GM21737 (cell line): ENCODE measurements around the gene OR6K3.
"Not testable (repeated sequence)": the region's sequence is repeated elsewhere in the genome, so short reads cannot be mapped to it uniquely, and the experiment has no call there.

Experiments used
- ATAC-seq: cut with Tn5 transposase; IDR thresholded peaks from one replicate; pipeline ENCODE4 v1.9.1; 2021; ENCODE audit warnings: mild to moderate bottlenecking, moderate library complexity; ENCODE audit not compliant: unreplicated experiment

OR6K3 gene, protein sequence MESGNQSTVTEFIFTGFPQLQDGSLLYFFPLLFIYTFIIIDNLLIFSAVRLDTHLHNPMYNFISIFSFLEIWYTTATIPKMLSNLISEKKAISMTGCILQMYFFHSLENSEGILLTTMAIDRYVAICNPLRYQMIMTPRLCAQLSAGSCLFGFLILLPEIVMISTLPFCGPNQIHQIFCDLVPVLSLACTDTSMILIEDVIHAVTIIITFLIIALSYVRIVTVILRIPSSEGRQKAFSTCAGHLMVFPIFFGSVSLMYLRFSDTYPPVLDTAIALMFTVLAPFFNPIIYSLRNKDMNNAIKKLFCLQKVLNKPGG

DNA sequence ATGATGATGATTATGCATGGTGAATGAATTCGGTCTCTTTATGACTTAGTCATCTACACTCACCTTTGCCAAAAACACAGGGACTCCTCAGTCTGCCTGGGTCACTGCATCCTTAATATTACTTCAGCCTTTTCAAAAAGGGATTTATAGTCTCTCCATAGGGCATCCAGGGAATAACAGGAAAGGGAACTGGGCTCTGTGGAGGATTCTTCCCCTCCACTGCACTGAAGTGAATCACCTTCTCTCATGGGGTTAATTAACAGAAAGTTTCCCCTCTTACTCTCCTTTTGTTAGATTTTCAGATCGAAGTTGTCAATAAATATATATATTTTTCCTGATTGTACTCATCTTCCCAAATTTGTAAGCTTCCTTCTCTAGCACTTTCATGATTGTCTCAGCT is at the start of gene OR6K3:
TSS of gene OR6K3 (minus strand) at position 101 of the 400 bp plus-strand sequence. CDS start 2,605 bp downstream, outside the sequence.
- ATAC-seq, result no peak

DNA sequence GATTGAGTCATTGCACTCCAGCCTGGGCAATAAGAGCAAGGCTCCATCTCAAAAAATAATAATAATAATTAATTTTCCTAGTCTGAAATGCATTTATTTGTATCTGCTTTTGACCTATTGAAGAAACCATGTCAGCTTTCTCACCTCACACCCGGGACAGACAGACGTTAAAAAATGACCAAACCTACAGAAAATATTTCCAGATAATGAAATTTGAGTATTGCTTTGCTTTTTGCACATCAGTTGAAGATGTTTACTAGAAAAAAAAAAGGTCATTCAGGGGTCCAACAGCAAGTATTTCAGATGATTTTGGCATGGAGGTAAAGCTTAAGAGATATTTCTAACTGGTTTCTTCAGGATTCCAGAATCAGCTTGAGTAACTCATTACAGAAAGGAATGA is 33.9 kb upstream of the OR6K3 start, which contains the start of gene OR6K6:
TSS of gene OR6K6 (plus strand) at position 301 of the 400 bp plus-strand sequence. CDS start 168 bp downstream, outside the sequence.
- no peak for ATAC-seq

DNA sequence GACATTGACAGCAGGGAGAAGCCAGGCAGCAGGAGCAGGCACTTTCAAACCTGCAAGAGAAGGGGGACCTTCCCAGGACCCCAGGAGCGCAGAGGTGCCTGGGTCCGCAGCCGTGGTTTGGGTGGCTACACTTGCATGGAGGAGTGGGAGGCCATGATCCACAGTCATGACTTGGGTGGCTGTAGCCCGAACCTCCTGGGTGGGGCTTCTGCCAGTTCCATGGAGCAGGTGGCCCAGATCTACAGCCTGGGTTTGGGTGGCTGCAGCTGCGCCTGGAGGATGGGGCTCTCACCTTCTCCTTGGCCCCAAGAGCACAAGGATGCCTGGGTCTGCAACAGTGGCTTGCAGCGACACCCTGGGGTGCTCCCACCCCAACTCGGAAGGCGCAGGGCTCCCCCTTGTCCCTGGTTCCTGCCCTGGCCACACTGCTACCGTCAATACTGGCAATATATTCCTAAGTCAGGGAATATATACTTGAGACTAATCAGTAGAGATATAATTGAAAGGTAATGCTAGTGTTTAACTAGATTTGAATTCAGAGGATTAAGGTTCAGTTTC is 31.7 kb upstream of the OR6K3 start:
- ATAC-seq, result no peak

DNA sequence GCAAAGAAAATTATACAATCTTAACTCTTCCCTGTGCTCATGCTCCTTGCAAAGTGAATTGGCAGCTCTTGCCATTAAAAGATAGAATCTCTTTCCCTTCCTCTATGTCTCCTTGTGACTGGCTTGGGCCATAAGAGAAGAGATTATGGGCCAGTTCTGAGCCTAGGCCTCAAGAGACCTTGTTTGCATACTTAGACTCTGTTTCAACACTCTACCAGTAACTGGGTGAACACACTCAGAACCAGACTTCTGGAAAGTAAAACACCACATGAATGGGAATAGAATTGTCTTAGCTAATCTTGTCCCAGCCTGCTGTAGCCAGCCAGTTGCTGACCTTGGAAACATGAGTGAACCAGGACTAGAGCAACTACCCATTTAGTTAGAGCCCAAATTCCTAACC is 15.3 kb upstream of the OR6K3 start:
- no peak for ATAC-seq

DNA sequence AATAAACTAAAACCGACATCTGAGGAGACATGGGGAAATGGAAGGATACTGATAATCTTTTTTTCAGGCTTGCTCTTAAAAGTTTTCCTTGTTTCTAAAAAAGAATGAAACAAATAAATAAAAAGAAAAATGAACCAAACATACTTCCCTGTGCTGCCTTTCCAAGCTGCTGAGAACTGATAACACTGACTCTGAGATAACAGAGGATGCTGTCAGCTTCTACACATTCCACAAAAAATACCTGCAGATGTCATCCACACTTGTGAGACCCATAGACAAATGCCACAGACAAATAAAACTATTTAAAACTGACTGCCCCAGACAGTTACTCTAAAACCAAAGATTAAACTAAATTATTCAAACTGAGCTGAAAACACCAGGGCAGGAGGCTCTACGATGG is 12.0 kb upstream of the OR6K3 start:
- no peak for ATAC-seq

DNA sequence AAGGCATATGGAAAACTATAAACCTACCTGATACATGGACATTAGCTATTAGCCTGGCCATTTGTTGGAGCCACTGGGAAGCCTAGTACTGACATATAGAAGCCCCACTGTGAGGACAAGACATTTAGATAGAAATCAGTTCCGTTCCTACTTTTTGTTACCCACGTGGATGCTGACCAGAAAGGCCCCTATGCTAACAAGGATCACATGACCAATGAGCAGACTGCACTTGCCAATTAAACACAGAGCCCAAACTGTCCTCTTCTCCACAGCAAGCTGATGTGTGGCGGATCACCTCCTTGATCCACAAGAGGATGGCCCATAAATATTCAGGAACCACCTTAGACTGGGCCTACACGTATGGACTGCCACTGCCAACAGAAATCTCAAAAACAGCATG is 11.2 kb upstream of the OR6K3 start:
- no peak for ATAC-seq

DNA sequence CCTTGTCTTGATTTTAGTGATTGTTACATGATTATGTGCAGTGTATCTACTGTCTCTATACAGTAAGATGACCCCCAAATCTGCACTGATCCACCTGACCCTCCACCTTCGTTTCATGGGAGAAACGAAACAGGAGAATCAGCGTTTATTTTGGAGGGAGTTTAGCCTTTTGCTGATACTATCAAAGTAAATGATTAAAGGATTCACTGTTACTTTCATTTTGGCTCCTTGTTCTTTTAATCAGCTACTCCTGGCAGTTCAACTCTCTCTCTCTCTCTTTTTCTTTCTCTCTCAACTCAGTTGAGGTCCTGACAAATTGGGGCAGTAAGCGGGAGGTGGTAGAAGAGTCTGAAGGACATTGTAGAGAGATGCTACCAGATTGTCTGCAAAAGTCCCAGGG is 9.9 kb upstream of the OR6K3 start:
- no peak for ATAC-seq

DNA sequence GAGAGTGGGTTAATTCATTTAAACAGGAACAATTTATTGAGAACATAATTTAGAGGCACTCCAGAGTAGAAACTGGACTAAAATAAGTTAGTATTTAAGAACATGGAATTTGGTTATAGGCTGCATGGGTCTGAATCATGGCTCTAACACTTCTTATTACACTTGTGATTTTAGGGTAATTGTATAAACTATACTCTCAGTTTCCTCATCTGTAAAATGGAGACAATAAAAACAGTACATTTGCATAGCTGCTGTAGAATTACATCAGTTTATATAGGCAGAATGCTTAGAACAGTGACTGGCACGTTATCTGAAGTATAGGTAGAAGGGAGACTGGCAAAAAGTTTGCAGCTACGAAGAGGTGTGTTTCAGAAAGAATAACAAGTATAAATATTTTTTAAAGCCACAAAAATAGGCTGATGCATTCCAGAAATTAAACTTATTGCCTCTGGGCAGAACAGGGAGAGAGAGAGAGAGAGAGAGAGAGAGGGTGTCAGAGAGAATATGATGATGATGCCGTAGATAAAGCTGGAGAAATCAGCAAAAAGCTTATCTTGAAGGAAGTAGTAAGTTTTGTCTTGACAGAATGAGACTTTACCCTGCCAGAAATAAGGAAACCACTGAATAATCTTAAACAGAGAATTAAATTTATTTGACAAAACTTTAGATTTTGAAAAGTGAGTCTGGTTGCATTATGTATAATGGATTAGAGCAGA is 8.1 kb upstream of the OR6K3 start:
- no peak for ATAC-seq

DNA sequence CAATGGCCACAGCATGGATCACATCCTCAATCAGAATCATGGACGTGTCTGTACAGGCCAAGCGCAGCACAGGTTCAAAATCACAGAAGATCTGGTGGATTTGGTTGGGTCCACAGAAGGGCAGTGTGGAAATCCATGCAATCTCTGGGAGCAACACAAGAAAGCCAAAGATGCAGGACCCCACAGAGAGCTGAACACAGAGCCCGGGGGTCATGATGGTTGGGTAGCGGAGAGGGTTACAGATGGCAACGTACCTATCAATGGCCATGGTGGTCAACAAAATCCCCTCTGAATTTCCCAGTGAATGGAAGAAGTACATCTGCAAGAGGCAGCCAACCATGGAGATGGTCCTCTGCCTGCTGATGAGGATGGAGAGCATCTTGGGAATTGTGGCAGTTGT is 3.9 kb upstream of the OR6K3 start:
- ATAC-seq, result no peak

DNA sequence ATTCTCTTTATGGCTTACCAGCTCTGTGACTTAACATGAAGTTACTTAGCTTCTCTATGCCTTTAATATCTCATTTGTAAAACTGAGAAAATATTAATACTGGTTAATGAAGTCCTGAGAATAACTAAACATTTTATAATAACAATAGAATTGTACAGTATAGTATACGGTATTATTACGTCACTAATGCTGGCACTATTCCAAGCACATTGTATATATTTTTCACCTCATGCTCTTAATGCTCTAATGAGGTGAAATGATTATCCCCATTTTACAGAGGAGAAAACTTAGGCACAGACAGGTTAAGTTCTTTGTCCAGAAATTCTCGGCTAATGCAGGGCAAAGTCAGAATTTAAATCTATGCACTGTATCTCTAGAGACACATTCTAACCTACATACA is 856 bp downstream of the OR6K3 start:
- no peak for ATAC-seq

DNA sequence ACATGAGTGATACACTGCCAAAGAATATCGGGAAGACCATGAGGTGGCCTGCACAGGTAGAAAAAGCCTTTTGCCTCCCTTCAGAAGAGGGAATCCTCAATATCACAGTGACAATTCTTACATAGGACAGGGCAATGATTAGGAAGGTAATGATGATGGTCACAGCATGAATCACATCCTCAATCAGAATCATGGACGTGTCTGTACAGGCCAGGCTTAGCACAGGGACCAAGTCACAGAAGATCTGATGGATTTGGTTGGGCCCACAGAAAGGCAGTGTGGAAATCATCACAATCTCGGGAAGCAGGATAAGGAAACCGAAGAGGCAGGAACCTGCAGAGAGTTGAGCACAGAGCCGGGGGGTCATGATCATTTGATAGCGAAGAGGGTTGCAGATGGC is 3.2 kb downstream of the OR6K3 start:
- ATAC-seq, result no peak

DNA sequence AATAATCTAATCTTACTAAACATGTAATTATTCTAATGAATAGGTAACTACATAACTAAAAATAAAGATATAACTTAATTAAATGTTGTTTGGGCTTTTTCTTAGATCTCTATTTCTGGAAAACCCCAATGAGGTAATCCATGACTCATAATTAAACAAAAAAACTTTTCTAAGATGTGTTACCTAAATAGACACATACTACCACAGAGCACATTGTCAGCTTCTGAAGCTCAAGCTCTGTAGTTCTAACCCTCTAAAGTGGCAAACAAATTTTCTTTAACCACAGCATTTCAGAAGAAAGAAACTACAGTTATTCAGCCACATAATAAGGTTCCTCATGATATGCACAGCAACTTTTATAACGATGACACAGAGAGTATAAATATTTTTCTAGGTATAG is 4.2 kb downstream of the OR6K3 start:
- no peak for ATAC-seq

DNA sequence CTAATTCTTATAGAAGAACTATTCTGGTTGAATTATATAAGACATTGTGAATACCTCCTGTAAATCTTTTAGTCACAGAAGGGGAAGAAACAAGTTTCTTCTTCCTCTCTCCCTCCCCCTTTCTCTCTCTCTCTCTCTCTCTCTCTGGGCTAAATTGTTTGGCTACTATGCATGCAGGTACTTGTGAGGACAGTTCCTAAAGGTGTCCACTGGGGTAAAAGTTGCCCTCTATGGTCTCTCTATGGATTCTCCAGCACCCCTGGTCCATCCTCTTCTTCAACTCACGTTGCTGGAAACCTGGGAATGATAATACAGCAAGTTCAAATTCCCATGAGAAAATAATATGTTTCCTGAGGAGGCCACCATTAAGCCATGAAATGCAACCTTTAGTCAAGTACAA is 5.8 kb downstream of the OR6K3 start:
- no peak for ATAC-seq

DNA sequence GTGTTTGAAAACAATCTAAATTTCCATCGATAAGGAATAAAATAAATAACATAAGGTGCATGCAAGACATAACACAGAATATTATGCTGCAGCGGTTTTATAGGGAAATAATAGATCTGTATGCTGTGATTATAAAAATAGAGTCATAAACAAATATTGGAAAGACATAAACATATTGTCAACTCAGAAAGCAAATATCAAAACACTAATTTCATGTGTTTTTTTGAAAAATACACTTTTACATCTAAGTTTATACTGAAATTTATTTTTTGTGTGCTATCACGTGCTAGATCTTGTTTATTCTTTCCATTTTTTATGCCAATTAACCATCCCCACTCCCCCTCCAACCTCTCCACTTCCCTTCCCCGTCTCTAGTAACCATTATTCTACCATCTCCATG is 9.4 kb downstream of the OR6K3 start:
- no peak for ATAC-seq

DNA sequence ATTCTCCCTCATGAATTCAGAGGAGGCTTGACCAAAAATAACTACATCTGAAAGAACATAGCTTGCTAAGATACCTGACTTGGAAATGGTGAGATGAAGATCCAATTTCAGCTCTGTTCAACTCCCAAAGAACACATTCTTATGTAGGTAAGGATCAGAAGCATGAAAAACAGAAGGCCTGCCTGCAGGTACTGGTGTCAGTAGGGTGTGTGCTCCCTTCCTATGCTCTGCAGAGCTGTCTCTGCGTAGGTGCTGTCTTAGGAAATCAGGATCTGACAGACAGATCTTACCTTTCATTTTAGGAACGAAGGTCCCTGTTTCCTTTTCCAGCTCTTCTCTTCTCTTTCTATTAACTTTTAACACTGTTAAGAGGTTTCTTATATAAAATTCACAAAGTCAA is 14.4 kb downstream of the OR6K3 start:
- no peak for ATAC-seq

DNA sequence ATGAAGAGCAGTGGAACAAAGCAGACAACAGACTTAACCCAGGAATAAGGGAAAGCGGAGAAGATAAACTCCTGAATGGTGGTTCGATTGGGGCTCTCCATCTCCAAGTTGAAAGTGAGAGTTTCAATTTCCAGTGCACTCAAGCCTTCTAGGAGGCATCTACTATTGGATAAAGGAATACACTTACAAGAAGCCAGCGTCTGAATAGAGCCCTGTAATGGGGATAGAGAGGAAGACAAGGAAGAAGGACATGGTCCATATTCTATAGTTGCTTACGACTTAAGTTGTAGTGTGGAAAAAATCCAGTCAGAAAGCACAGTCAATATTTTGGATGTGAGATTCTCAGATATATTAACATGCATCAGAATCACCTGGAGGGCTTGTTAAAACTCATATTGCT is 20.0 kb downstream of the OR6K3 start, which contains the start of gene OR6K2:
TSS of gene OR6K2 (minus strand) at position 101 of the 400 bp plus-strand sequence. CDS start at position 101, 0 bp downstream.
- ATAC-seq, result no peak

DNA sequence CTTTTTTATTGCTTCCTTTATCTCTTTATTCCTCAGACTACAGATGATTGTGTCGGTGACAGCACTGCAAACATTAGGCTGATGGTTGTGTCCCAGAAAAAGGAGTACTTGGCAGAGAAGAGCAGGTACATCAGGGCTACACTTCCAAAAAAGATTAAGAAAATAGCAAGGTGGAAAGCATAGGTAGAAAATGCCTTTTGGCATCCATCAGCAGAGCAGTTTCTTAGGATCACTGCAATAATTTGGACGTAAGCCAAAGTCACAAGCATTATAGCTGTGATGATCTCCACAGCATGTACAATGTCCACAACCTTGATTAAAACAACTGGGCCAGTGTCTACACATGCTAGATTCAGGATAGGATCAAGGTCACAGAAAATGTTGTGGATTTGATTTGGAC is 25.9 kb downstream of the OR6K3 start:
- ATAC-seq, result no peak

DNA sequence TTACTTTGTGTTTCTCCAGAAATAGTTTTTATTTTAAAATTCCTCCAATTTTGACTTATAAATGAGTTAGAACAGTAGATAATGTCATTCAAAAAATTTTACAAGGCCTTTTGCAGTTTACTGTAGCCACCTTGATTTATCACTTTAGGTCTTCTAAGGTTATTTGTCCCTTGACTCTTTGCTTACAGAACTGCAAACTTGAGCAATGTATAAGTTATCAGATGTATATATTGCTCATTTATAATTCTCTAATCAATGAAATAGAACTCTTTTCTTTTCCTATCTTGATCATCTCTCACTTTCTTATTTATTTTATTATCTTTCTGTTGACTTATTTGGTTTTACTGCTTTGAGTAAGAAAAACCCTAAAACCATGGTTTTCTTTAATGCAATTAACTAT is 28.2 kb downstream of the OR6K3 start:
- ATAC-seq, result no peak

DNA sequence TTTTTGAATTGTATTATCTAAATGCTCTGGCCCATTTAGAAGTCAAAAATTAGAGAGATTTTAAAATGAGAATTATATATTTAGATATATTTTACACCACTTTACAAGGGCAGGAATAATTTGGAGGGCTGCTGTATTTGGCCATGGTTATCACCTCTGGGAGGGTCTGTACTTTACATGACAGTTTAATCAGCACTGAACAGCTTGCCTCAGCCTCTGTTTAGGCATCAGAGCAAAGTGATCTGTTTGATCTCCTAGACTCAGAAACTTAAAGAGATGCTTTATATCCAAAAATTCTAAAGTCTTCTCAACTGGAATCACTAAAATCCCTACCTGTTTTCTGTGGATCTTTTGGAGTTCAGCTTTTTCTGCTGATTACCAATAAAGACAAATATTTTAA is 28.6 kb downstream of the OR6K3 start:
- no peak for ATAC-seq

DNA sequence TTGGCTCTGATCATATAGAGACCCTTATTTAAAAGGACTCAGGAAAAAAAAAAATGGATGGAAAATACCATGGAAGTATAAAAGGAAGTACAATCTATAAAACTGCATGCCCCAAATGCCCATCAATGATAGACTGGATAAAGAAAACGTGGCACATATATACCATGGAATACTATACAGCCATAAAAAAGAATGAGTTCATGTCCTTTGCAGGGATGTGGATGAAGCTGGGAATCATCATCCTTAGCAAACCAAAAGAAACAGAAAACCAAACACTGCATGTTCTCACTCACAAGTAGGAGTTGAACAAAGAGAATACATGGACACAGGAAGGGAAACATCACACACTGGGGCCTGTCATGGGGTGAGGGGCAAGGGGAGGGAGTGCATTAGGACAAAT is 29.4 kb downstream of the OR6K3 start:
- not testable (repeated sequence) for ATAC-seq

DNA sequence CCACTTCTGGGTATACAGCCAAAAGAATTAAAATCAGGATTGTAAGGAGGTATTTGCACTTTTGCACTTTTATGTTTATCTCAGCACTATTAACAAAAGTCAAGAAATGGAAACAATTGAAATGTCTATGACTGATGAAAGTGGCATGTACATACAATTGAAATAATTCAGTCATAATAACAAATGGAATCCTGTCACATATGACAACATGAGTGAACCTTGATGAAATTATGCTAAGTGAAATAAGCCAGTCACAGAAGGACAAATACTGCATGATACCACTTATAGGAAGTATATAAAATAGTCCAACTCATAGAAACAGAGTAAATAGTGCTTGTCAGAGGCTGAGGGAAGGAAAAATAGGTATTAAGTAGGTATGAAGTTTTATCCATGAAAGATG is 30.6 kb downstream of the OR6K3 start:
- no peak for ATAC-seq

DNA sequence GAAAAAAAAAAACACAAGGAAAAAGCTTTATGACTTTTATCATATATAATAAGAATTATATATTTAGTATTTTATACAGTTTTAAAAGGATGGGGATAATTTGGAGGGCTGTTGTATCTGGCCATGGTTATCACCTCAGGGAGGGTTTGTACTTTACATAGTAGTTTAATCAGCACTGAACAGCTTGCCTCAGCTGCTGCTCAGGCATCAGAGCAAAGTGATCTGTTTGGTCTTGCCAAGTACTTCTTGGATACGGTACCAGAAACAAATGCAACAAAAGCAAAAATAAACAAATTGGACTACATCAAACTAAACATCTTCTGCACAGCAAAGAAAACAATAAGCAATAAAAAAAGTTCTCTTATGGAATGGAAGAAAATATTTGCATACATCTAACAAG is 31.4 kb downstream of the OR6K3 start:
- no peak for ATAC-seq
